ENCODE results near the gene SERAC1.

DNA sequence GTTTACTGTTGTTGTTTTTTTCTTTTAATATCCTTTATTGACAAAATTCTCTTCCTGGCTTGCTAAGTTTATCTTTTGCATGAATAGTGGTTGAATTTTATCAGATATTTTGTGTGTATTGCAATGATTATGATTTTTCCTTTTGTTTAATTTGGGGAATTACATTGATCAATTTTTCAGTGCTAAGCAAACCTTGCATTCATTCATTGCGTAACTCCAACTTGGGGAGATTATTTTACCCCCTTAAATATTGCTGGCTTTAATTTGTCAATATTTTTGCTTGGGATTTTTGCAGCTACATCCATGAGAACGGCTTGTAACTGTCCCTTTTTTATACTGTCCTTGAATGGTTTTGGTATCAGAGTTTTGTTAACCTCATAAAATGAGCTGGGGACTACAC is 63.4 kb downstream of the SERAC1 start:
- TF ChIP-seq, protein P1, sequence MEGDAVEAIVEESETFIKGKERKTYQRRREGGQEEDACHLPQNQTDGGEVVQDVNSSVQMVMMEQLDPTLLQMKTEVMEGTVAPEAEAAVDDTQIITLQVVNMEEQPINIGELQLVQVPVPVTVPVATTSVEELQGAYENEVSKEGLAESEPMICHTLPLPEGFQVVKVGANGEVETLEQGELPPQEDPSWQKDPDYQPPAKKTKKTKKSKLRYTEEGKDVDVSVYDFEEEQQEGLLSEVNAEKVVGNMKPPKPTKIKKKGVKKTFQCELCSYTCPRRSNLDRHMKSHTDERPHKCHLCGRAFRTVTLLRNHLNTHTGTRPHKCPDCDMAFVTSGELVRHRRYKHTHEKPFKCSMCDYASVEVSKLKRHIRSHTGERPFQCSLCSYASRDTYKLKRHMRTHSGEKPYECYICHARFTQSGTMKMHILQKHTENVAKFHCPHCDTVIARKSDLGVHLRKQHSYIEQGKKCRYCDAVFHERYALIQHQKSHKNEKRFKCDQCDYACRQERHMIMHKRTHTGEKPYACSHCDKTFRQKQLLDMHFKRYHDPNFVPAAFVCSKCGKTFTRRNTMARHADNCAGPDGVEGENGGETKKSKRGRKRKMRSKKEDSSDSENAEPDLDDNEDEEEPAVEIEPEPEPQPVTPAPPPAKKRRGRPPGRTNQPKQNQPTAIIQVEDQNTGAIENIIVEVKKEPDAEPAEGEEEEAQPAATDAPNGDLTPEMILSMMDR (IDR thresholded peaks at IDR 0.05): no peak
- TF ChIP-seq POLR2A (IDR thresholded peaks at IDR 0.05; ENCODE audit: low read depth) (no peak), EP300 (IDR thresholded peaks at IDR 0.05) (no peak)

Measured in esophagus muscularis mucosa (tissue), 4 donors.